Measurements from ENCODE around the gene ZNF200.

The ZNF200 gene

GRCh38 chr16:3173892-3174617, 60.9 kb downstream of the ZNF200 start:
- peak; percentile 64 for DNase-seq

Measured in activated CD4-positive, alpha-beta T cell treated with anti-CD3 and anti-CD28 coated beads for 48 hours (primary cell).